Heart right ventricle (tissue), 16 donors: ENCODE results near the gene CEP72. TPM values are rescaled to one million over a fixed set of nuclear protein-coding genes. Genes with fewer than 3 reads are reported as not detected.

ENCODE experiments used
- ATAC-seq, 8 donors: fragments of 200-7000 bp; cut with Tn5 transposase; one replicate each; pipeline ENCODE4 v1.9.1; 2020; ENCODE audit warnings: mild to moderate bottlenecking in 8 of 8, moderate library complexity in 8 of 8, moderate number of reproducible peaks in 1 of 8
- DNase-seq, 2 donors: peaks; one replicate each; pipeline ENCODE4 v3.0.0-alpha.2; 2020
- H3K27ac ChIP-seq, 10 donors: fragments of 200-600 bp; sonication (generic) in 2 of 10; one replicate each; pipeline versions ENCODE4 v1.5.0 to v1.8.0; 2020 to 2022; ENCODE audit warnings: mild to moderate bottlenecking in 3 of 10
- H3K27me3 ChIP-seq, 7 donors: fragments of 200-600 bp; one replicate each; pipeline ENCODE4 v1.8.0; 2021 to 2022; ENCODE audit warnings: mild to moderate bottlenecking in 2 of 7
- H3K36me3 ChIP-seq, 9 donors: fragments of 200-600 bp; sonication (generic) in 1 of 9; one replicate each; pipeline versions ENCODE4 v1.5.0 to v1.8.0; 2020 to 2022; ENCODE audit warnings: mild to moderate bottlenecking in 2 of 9
- H3K4me1 ChIP-seq, 9 donors: fragments of 200-600 bp; sonication (generic) in 1 of 9; one replicate each; pipeline versions ENCODE4 v1.5.0 to v1.8.0; 2020 to 2022; ENCODE audit warnings: mild to moderate bottlenecking in 4 of 9
- H3K4me3 ChIP-seq, 10 donors: fragments of 200-600 bp; sonication (generic) in 2 of 10; one replicate each; pipeline versions ENCODE4 v1.5.0 to v1.8.0; 2020 to 2022; ENCODE audit warnings: mild to moderate bottlenecking in 7 of 10, moderate library complexity in 2 of 10
- H3K9me3 ChIP-seq, 11 donors: fragments of 200-600 bp in 10 of 11; sonication (generic) in 2 of 11; one replicate each; pipeline versions ENCODE4 v1.5.0 to v1.8.0; 2013 to 2022; ENCODE audit warnings: mild to moderate bottlenecking in 2 of 11, control low read depth in 1 of 11, moderate library complexity in 1 of 11
- WGBS, 2 donors: extraction: QIAGEN DNeasy Blood & Tissue Kit; methylation state at CpG; one replicate each; pipeline ENCODE4 v1.1.7; 2013; ENCODE audit warnings: inconsistent platforms in 1 of 2; 5-methylcytosine and 5-hydroxymethylcytosine counted together
- intact Hi-C, 10 donors: fragments of 100-400 bp; cut with DNase I; formaldehyde crosslinking; loops; one replicate each; pipeline versions ENCODE4 v1.11.1 to v1.14.2; 2022
- polyA plus RNA-seq, 2 donors: library from polyadenylated mRNA; stranded (reverse); fragments of 200-250 nt; gene quantifications; one replicate each; pipeline ENCODE4 v1.2.3, GENCODE V29; 2013
- total RNA-seq, 10 donors: library from RNA; stranded (reverse); fragmentation: NEBNext Ultra II Directional in 3 of 10; extraction: Animal tissue kit (Norgen Biotek cat#: 25700) in 3 of 10; gene quantifications; one replicate each; pipeline versions ENCODE4 v1.2.1 to v1.2.4, GENCODE V29; 2021 to 2023
- TF ChIP-seq, protein P1 (sequence below), 9 donors: fragments of 200-600 bp; sonication (generic) in 2 of 9; IDR thresholded peaks; one replicate each; pipeline versions ENCODE4 v1.5.0 to v1.8.0; 2021 to 2022; ENCODE audit warnings: antibody characterized with exemption in 9 of 9, mild to moderate bottlenecking in 5 of 9, moderate library complexity in 1 of 9
- donor health status: Arrhythmogenic right ventricular cardiomyopathy.
- donor health status: ischemic (EF 13 %, LVEDD 7.1; RV severe dilation, severe dysfunction).
- donor health status: healthy with polysubstance abuse.
- donor health status: DM: no; HTN: yes; CAD: no.
- donor health status: DM: no; HTN: no; CAD: no.
- donor health status: ischemic (EF 25% LVEDD 6.9; RV normal size, moderate dysfunction).
- donor health status: ischemic (EF 25% LVEDD 5.7; RV mildly dilated, moderate dysfunction).
- donor health status: healthy.
- donor health status: DM: yes; HTN: yes; CAD: no.
- donor health status: Ischemic cardiomyopathy.
- donor health status: ischemic (EF 35%, LVEDD 5.7; RV mildly dilated, moderate dysfunction).
- donor health status: nonischemic (EF 11% LVEDD 7.7; RV severe dilation, severe dysfunction).
- donor health status: DM: yes; HTN: yes; CAD: no.
- donor health status: PGD.
- donor health status: ischemic (EF 29% LVEDD 5.4; RV normal size, mild dysfunction).
- donor health status: nonischemic (EF 23%, LVEDD 6.1; RV moderate dilation, normal function).

CEP72 gene
- total and polyA plus RNA-seq, 12 donors, result 0.66 to 2.4 (median 1.4) TPM

DNA sequence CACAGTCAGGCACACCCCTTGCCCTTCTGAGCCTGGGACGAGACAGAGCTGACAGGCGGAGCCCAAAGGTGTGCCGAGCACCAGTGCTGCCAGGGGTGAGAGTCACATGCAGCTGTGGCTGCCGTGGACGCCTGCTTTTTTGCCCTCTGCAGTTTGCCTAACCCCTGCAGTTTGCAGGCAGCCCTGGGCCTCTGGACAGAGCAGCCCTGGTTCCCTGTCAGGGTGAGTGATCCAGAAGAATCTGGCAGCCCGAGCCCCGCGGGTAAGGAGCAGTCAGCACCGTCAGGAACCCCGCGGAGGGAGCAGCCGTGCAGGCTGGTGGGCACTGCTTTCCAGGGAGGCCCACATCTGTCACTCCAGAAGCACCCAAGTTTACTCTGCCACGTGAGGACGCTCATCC is 30.3 kb downstream of the CEP72 start:
- no peak for ATAC-seq
- 95 to 98% methylated on average over 14 of the region's 14 CpGs for WGBS, 2 donors
- intact Hi-C loops, result no loop called here

GRCh38 chr5:643351-643801 is 31.2 kb downstream of the CEP72 start:
- no peaks in the 10 kb centered on the region for H3K9me3 ChIP-seq
- no peak overlapping the region for H3K4me3 ChIP-seq
- intact Hi-C loops, result no loop called here
- DNase-seq, result no peak
- WGBS, 2 donors, result 94 to 95% methylated on average over 21 of the region's 21 CpGs
- peaks cover 0 to 63% (median 4%) of the 10 kb centered on the region in 9 donors for H3K36me3 ChIP-seq
- H3K4me1 ChIP-seq, result no peaks in the 10 kb centered on the region
- no peak overlapping the region for H3K27ac ChIP-seq
- TF ChIP-seq, protein P1, sequence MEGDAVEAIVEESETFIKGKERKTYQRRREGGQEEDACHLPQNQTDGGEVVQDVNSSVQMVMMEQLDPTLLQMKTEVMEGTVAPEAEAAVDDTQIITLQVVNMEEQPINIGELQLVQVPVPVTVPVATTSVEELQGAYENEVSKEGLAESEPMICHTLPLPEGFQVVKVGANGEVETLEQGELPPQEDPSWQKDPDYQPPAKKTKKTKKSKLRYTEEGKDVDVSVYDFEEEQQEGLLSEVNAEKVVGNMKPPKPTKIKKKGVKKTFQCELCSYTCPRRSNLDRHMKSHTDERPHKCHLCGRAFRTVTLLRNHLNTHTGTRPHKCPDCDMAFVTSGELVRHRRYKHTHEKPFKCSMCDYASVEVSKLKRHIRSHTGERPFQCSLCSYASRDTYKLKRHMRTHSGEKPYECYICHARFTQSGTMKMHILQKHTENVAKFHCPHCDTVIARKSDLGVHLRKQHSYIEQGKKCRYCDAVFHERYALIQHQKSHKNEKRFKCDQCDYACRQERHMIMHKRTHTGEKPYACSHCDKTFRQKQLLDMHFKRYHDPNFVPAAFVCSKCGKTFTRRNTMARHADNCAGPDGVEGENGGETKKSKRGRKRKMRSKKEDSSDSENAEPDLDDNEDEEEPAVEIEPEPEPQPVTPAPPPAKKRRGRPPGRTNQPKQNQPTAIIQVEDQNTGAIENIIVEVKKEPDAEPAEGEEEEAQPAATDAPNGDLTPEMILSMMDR (IDR thresholded peaks at IDR 0.05), result no peak
- no peaks in the 10 kb centered on the region for H3K27me3 ChIP-seq
- ATAC-seq, result no peak

More for the DNA sequence above, 30.3 kb downstream of the CEP72 start:
- H3K4me3 ChIP-seq, result no peak overlapping the region
- no peak for DNase-seq
- H3K36me3 ChIP-seq, result peaks cover 0 to 65% (median 11%) of the 10 kb centered on the region in 9 donors
- no peak overlapping the region for H3K27ac ChIP-seq
- H3K27me3 ChIP-seq, result no peaks in the 10 kb centered on the region
- H3K4me1 ChIP-seq, result no peaks in the 10 kb centered on the region
- no peaks in the 10 kb centered on the region for H3K9me3 ChIP-seq
- TF ChIP-seq, protein P1 (IDR thresholded peaks at IDR 0.05), result no peak

GRCh38 chr5:643811-644271 is 31.7 kb downstream of the CEP72 start:
- Histone ChIP-seq H3K4me1 (no peaks in the 10 kb centered on the region), H3K27ac (no peak overlapping the region), H3K4me3 (no peak overlapping the region), H3K27me3 (no peaks in the 10 kb centered on the region), H3K9me3 (no peaks in the 10 kb centered on the region), H3K36me3 (peaks cover 0 to 59% (median 4%) of the 10 kb centered on the region in 9 donors)
- DNase-seq (no peak), ATAC-seq (no peak)
- intact Hi-C loops, result no loop called here
- TF ChIP-seq, protein P1 (IDR thresholded peaks at IDR 0.05), result no peak
- 88 to 94% methylated on average over 11 of the region's 11 CpGs for WGBS, 2 donors

- ATAC-seq (no peak), DNase-seq (no peak)
- H3K27ac ChIP-seq, result no peak overlapping the region
- H3K27me3 ChIP-seq, result no peaks in the 10 kb centered on the region
- no peaks in the 10 kb centered on the region for H3K4me1 ChIP-seq
- intact Hi-C loops, result no loop called here
- H3K9me3 ChIP-seq, result no peaks in the 10 kb centered on the region
- H3K36me3 ChIP-seq, result peaks cover 0 to 52% (median 4%) of the 10 kb centered on the region in 9 donors
- TF ChIP-seq, protein P1 (IDR thresholded peaks at IDR 0.05), result no peak
- H3K4me3 ChIP-seq, result no peak overlapping the region
- 93 to 96% methylated on average over 13 of the region's 13 CpGs for WGBS, 2 donors
Measured at GRCh38 chr5:644509-644908, 32.4 kb downstream of the CEP72 start.
